Uterus (tissue), 4 donors: Measurements from ENCODE around the gene SCAMP5. TPM values are rescaled to one million over a fixed set of nuclear protein-coding genes. Genes with fewer than 3 reads are reported as not detected.

Source experiments
- DNase-seq, 2 donors: peaks; one replicate each; pipeline ENCODE4 v3.0.0-alpha.2; 2019 to 2020
- H3K27ac ChIP-seq, 2 donors: fragments of 200-600 bp; sonication (generic); 1 replicate in 1 of 2; 2 replicates in 1 of 2; pipeline ENCODE4 v1.5.1; 2016 to 2018
- H3K27me3 ChIP-seq, 2 donors: fragments of 200-600 bp; sonication (generic); one replicate each; pipeline ENCODE4 v1.5.1; 2018 to 2019; ENCODE audit warnings: control low read depth in 1 of 2
- H3K36me3 ChIP-seq, 2 donors: fragments of 200-600 bp; sonication (generic); one replicate each; pipeline ENCODE4 v1.5.1; 2019; ENCODE audit warnings: control low read depth in 1 of 2
- H3K4me1 ChIP-seq, 2 donors: fragments of 200-600 bp; sonication (generic); one replicate each; pipeline ENCODE4 v1.5.1; 2018 to 2019; ENCODE audit warnings: control low read depth in 1 of 2
- H3K4me3 ChIP-seq, 2 donors: fragments of 200-600 bp; sonication (generic); 1 replicate in 1 of 2; 2 replicates in 1 of 2; pipeline ENCODE4 v1.5.1; 2018 to 2019; ENCODE audit warnings: mild to moderate bottlenecking in 1 of 2
- H3K9me3 ChIP-seq, 2 donors: fragments of 200-600 bp; sonication (generic); one replicate each; pipeline ENCODE4 v1.5.1; 2019; ENCODE audit warnings: control low read depth in 1 of 2
- CTCF ChIP-seq, 4 experiments: fragments of 200-600 bp in 2 of 4; fragments of 450-650 bp in 2 of 4; sonication (generic) in 2 of 4; IDR thresholded peaks; one replicate each; pipeline ENCODE4 v1.5.1; 2016 to 2019; ENCODE audit warnings: antibody characterized with exemption in 4 of 4, mild to moderate bottlenecking in 2 of 4, moderate library complexity in 1 of 4
- POLR2A ChIP-seq, 2 donors: fragments of 450-650 bp; IDR thresholded peaks; one replicate each; pipeline ENCODE4 v1.6.1; 2016; ENCODE audit warnings: antibody characterized with exemption in 2 of 2, mild to moderate bottlenecking in 1 of 2, moderate library complexity in 1 of 2
- intact Hi-C: fragments of 100-400 bp; cut with DNase I; formaldehyde crosslinking; loops from one replicate; pipeline ENCODE4 v1.15.1; 2023; ENCODE audit warnings: low total_unique reads
- total RNA-seq, 4 donors: library from RNA; depleted of rRNA in 3 of 4; stranded (reverse); fragments of >200 nt in 3 of 4; gene quantifications; one replicate each; pipeline versions ENCODE4 v1.1.0 to v1.2.4, GENCODE V29; 2014 to 2023
- donor health status: DM: yes; HTN: yes; CAD: no.

The SCAMP5 gene
- total RNA-seq, 4 donors from 2014 or later = 0.29 to 6.6 (median 1.9) TPM

DNA sequence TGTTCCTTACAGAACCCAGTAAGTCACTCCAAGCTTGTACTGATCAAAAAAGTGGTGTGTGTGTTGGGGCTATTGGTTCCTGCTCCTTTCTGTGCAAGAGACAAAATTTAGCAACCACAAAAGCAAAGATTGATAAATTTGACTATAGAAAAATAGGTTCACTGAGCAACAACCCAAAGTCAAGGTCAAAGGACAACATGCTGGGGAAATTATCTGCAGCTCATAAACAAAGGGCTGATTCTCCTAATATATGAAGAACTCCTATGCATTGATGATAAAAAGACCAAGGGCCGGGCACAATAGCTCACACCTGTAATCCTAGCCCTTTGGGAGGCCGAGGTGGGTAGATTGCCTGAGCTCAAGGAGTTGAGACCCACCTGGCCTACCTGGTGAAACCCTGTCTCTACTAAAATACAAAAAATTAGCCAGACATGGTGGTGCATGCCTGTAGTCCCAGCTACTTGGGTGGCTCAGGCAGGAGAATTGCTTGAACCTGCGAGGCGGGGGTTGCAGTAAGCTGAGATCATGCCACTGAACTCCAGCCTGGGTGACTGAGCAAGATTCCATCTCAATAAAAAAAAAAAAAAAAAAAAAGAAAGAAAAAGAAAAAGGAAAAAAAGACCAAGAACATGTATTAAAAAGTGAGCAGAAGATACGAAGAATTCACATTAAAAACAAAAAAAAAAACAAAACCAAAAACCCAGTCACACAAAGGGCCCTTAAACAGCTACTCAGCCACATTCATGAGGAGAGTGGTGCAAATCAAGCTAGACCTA is 57.8 kb downstream of the SCAMP5 start:
- no peaks in the 10 kb centered on the region for H3K36me3 ChIP-seq
- no peak overlapping the region for H3K27ac ChIP-seq
- intact Hi-C loops = no loop called here
- TF ChIP-seq POLR2A (IDR thresholded peaks at IDR 0.05) = no peak
- TF ChIP-seq CTCF (IDR thresholded peaks at IDR 0.05) = no peak
- H3K4me1 ChIP-seq = no peaks in the 10 kb centered on the region
- no peak overlapping the region for H3K4me3 ChIP-seq
- no peaks in the 10 kb centered on the region for H3K27me3 ChIP-seq
- no peaks in the 10 kb centered on the region for H3K9me3 ChIP-seq
- no peak for DNase-seq

DNA sequence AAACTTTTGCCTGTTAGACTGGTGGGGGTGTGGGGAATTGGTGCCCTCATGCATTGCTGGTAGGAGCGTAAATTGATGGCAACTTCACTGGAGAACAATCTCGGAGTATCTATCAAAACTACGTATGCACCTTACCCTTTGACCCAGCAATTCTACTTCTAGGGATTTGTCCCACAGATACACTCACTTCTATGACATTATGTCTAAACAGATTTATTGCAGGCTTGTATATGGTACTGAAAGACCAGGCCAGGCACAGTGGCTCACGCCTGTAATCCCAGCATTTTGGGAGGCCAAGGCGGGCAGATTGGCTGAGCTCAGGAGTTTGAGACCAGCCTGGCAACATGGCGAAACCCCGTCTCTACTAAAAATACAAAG is 58.4 kb downstream of the SCAMP5 start:
- Histone ChIP-seq H3K9me3 (no peaks in the 10 kb centered on the region), H3K27me3 (no peaks in the 10 kb centered on the region), H3K36me3 (no peaks in the 10 kb centered on the region), H3K27ac (no peak overlapping the region), H3K4me1 (no peaks in the 10 kb centered on the region), H3K4me3 (no peak overlapping the region)
- TF ChIP-seq POLR2A (IDR thresholded peaks at IDR 0.05) (no peak), CTCF (IDR thresholded peaks at IDR 0.05) (no peak)
- intact Hi-C loops = no loop called here
- DNase-seq = no peak

- Histone ChIP-seq H3K27me3 (no peaks in the 10 kb centered on the region), H3K27ac (no peak overlapping the region), H3K4me3 (no peak overlapping the region), H3K9me3 (no peaks in the 10 kb centered on the region), H3K36me3 (no peaks in the 10 kb centered on the region), H3K4me1 (no peaks in the 10 kb centered on the region)
- no peak for DNase-seq
- intact Hi-C loops = no loop called here
- no peak for TF ChIP-seq CTCF (IDR thresholded peaks at IDR 0.05)
- no peak for TF ChIP-seq POLR2A (IDR thresholded peaks at IDR 0.05)
These were observed 59.0 kb downstream of the SCAMP5 start for GRCh38 chr15:75054172-75054897.

DNA sequence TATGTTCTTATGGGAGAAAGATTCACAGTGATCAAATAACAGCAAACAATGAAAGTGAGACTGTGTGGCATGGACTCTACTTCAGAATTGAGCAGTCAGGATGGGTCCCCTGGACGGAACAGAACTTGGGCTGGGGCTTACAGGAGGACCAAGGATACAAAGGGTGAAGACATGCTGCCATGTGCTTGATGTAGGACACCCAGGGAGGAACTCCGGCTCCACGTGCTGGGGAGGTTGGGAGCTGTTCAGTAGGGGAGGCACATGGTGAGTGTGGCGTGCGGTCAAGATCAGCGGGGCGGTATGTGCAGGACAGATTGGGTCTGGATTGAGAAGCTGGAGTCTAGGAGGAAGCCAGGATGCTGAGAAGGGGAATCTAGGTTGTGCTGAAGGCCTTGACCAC is 60.7 kb downstream of the SCAMP5 start:
- TF ChIP-seq CTCF (IDR thresholded peaks at IDR 0.05) = no peak
- no peak for TF ChIP-seq POLR2A (IDR thresholded peaks at IDR 0.05)
- Histone ChIP-seq H3K4me1 (no peaks in the 10 kb centered on the region), H3K4me3 (no peak overlapping the region), H3K36me3 (no peaks in the 10 kb centered on the region), H3K27ac (no peak overlapping the region), H3K9me3 (no peaks in the 10 kb centered on the region), H3K27me3 (no peaks in the 10 kb centered on the region)
- intact Hi-C loops = no loop called here
- peak in 1 of 2 donors; percentile 8 for DNase-seq
